ENCODE measurements around the gene CLEC1B. TPM values are rescaled to one million over a fixed set of nuclear protein-coding genes. Genes with fewer than 3 reads are reported as not detected.

Gene CLEC1B
- total and polyA plus RNA-seq, 10 of the 15 experiments (the other 5 are each of a cell fraction or from before 2014, with no cell fraction given), result not detected

DNA sequence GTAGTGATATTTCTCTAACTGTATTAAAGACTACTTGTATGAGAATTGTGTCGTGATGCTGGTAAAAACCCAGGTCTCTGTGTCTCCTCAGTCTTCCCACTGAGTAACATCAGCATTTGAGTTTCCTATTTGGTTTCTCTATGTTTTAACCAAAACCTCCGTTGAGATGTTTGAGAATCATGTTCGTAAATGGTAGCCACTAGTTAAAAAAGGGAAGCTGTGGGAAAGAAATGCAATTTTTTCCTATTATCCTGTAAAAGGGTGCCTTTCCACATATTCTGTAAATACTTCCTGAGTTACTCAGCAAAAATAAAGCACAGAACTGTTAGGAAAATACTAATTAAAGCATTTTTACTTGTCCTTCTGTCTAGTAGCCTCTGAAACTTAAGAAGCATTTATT is 7.0 kb downstream of the CLEC1B start:
- no TSS peak for BruUV-seq (replicated peaks)
- Histone ChIP-seq H2AFZ (ENCODE audit: control insufficient read depth, low read depth, low read length) (no peak overlapping the region), H4K20me1 (ENCODE audit: control insufficient read depth, insufficient read depth) (no peaks in the 10 kb centered on the region), H3K4me2 (ENCODE audit: control insufficient read depth, insufficient read depth) (no peak overlapping the region), H3K9ac (ENCODE audit: control insufficient read depth, insufficient read depth, low read length) (no peak overlapping the region), H3K27me3 (replicated peaks in 1 of 2; ENCODE audit: control insufficient read depth in 2 of 2, insufficient read depth in 2 of 2, low read length in 1 of 2) (no peaks in the 10 kb centered on the region; a peak in 1 of 4 replicates), H3K79me2 (ENCODE audit: control insufficient read depth, insufficient read depth, low read length) (no peaks in the 10 kb centered on the region), H3K4me3 (no peak overlapping the region), H3K36me3 (ENCODE audit: control insufficient read depth in 2 of 2, insufficient read depth in 2 of 2, low read length in 1 of 2) (no peaks in the 10 kb centered on the region), H3K9me3 (replicated peaks; ENCODE audit: control insufficient read depth, insufficient read depth, low read length) (no peaks in the 10 kb centered on the region), H3K4me1 (ENCODE audit: control insufficient read depth, insufficient read depth, low read length) (no peaks in the 10 kb centered on the region), H3K27ac (ENCODE audit: control insufficient read depth, insufficient read depth) (no peak overlapping the region)
- WGBS (ENCODE audit: insufficient coverage, insufficient replicate concordance, low lambda C conversion rate, missing lambda C conversion rate), result 28% methylated on average over 3 of the region's 3 CpGs
- ChIA-PET RAD21 (ENCODE audit: unreplicated experiment) (no interaction called here), SMC1A (ENCODE audit: uncharacterized antibody, unreplicated experiment) (no interaction called here), CTCF (no interaction called here), POLR2A (no interaction called here)
- no peak for ATAC-seq
- FAIRE-seq, result no peak
- intact Hi-C loops (cut with micrococcal nuclease; ENCODE audit: unreplicated experiment), result no loop called here
- no peak for DNase-seq (ENCODE audit: low read depth, low spot score)
- in situ Hi-C loops (cut with MboI), result no loop called here
- TF ChIP-seq RAD51 (IDR thresholded peaks at IDR 0.05) (no peak), ZZZ3 (IDR thresholded peaks at IDR 0.05; ENCODE audit: control insufficient read depth, insufficient read length, low read depth) (no peak), MYB (IDR thresholded peaks at IDR 0.05; ENCODE audit: borderline replicate concordance, low read depth, low read length) (no peak), CBX3 (IDR thresholded peaks at IDR 0.05; ENCODE audit: borderline replicate concordance, low read depth) (no peak), MTA3 (IDR thresholded peaks at IDR 0.05; ENCODE audit: borderline replicate concordance, low read length) (no peak), POLR2AphosphoS2 (IDR thresholded peaks at IDR 0.05; ENCODE audit: low read depth, low read length) (no peak), HDAC6 (IDR thresholded peaks at IDR 0.05; ENCODE audit: unreplicated experiment) (no peak)
- TF ChIP-seq, protein P1, sequence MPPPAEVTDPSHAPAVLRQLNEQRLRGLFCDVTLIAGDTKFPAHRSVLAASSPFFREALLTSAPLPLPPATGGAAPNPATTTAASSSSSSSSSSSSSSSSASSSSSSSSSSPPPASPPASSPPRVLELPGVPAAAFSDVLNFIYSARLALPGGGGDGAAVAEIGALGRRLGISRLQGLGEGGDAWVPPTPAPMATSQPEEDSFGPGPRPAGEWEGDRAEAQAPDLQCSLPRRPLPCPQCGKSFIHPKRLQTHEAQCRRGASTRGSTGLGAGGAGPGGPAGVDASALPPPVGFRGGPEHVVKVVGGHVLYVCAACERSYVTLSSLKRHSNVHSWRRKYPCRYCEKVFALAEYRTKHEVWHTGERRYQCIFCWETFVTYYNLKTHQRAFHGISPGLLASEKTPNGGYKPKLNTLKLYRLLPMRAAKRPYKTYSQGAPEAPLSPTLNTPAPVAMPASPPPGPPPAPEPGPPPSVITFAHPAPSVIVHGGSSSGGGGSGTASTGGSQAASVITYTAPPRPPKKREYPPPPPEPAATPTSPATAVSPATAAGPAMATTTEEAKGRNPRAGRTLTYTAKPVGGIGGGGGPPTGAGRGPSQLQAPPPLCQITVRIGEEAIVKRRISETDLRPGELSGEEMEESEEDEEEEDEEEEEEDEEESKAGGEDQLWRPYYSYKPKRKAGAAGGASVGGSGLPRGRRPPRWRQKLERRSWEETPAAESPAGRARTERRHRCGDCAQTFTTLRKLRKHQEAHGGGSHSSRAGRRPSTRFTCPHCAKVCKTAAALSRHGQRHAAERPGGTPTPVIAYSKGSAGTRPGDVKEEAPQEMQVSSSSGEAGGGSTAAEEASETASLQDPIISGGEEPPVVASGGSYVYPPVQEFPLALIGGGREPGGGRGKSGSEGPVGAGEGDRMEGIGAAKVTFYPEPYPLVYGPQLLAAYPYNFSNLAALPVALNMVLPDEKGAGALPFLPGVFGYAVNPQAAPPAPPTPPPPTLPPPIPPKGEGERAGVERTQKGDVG (CRISPR knock-in tag; IDR thresholded peaks at IDR 0.05), result no peak
- TF ChIP-seq, protein P2, sequence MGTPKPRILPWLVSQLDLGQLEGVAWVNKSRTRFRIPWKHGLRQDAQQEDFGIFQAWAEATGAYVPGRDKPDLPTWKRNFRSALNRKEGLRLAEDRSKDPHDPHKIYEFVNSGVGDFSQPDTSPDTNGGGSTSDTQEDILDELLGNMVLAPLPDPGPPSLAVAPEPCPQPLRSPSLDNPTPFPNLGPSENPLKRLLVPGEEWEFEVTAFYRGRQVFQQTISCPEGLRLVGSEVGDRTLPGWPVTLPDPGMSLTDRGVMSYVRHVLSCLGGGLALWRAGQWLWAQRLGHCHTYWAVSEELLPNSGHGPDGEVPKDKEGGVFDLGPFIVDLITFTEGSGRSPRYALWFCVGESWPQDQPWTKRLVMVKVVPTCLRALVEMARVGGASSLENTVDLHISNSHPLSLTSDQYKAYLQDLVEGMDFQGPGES (IDR thresholded peaks at IDR 0.05), result no peak
